HG03565 (cell line): ENCODE measurements around the gene MMP25.

Source experiments
- ATAC-seq: cut with Tn5 transposase; IDR thresholded peaks from one replicate; pipeline ENCODE4 v1.9.1; 2021; ENCODE audit warnings: mild to moderate bottlenecking, moderate library complexity; ENCODE audit not compliant: unreplicated experiment

MMP25 gene, protein sequence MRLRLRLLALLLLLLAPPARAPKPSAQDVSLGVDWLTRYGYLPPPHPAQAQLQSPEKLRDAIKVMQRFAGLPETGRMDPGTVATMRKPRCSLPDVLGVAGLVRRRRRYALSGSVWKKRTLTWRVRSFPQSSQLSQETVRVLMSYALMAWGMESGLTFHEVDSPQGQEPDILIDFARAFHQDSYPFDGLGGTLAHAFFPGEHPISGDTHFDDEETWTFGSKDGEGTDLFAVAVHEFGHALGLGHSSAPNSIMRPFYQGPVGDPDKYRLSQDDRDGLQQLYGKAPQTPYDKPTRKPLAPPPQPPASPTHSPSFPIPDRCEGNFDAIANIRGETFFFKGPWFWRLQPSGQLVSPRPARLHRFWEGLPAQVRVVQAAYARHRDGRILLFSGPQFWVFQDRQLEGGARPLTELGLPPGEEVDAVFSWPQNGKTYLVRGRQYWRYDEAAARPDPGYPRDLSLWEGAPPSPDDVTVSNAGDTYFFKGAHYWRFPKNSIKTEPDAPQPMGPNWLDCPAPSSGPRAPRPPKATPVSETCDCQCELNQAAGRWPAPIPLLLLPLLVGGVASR

DNA sequence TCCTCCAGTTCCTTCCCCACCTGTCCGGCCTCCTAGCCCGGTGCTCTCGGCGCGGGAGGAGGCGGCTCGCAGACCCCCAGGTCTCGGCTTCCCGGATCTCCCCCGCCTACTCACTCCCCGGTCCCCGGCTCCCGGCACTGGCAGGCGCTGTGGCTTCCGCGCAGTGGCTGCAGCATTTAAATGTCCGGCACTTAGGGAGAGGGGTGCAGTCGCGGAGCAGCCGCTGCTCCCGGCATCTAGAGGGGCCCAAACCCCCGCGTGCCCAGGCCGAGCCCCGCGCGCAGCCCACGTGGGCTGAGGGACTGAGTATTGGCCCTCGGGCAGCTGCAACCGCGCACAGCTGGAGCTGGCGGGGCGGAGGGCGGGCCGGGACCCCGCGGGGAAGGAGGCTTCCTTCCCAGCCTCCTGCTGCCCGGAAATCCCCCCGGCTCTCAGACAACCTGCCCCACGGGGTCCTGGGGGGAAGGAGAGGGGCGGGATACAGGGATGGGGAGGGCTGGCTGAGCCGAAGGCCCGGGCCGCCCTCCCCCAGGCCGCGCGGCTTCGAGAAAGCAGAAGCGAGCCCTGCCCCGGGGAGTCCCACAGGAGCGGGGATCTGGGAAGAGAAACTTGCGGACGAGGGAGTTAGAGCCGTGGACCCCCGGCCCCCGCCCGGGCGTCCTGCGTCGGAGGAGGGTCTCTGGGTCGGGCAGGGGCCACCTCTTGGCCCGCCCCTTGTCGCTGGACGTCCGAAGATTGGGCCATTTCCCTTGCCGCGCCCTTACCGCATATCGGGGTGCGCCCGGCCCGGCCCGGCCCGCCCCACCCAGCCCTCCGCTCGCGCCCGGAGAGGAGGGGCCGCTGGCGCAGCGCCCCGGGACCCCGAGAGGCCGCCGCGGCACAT, at the start of gene MMP25:
MMP25 (plus strand) TSS at position 804 of the 883 bp plus-strand sequence. CDS start 357 bp downstream, outside the sequence.
- ATAC-seq = no peak

GRCh38 chr16:2999929-3000328, 46.4 kb upstream of the MMP25 start:
- no peak for ATAC-seq

DNA sequence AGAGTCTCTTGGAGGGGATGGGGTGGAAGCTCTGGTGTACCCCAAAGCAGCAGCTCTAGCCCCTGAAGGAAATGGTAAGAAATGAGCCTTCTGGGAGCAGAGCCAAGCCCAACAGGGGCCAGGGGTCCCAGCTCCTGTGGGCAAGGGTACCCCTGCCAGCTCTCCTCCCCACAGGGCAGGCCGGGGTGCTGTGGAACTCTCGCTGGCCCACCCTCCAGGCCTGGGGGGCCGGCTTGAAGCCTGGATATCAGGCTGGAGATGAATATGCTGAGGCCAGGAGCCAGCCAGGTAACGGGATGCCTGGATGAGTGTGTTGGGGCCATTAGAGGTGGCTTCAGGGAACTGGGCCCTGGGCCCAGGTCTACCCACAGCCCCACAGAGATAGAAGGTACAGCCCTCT, 45.8 kb upstream of the MMP25 start:
- ATAC-seq = no peak

DNA sequence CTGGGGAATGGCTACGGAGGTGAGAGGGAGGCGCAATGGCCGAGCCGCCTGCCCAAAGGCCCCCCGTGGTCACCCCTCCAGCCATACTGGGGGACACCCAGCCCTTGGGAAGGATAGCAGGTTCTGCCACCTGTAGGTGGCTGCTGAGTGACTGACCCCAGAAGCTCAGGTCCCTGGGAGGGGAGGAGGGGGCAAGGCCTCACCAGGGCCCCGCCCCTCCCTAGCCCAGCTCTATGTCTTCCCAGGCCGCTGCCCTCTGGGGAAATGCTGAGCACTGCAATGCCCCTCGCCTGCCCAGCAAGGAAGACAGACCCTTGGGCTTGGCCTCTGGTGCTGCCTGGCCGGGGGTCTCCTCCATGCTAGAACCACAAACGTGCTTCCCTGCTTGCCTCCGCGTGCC, 45.0 kb upstream of the MMP25 start:
- ATAC-seq = no peak

DNA sequence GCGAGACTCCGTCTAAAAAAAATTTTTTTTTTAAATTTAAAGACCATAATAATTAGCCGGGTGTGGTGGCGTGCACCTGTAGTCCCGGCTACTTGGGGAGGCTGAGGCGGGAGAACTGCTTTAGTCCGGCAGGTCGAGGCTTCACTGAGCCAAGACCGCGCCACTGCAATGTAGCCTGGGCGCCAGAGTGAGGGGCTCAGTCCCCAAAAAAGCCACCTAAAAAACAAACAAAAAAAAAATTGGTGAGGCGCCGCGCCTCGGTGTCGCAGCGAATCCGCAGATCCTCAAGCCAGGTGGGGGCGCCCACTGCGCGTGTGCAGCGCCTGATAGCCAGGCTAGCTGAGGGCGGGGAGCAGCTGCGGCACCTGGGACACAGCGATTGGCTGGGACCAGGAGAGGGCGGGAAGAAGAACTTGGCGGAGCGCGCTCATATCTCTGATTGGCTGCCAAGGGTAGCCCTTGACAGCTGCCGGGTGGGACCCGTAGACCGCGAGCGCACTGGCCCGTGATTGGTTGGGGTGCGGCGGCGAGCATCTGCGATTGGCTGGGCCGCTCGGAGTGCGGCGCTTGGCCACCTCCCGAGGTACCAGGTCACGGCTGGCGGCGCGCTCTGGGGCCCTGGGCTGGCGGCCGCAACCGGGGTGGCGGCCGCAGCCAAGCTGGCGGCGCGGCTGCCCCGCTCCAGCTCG, 42.6 kb upstream of the MMP25 start:
- peak; percentile 88 for ATAC-seq

DNA sequence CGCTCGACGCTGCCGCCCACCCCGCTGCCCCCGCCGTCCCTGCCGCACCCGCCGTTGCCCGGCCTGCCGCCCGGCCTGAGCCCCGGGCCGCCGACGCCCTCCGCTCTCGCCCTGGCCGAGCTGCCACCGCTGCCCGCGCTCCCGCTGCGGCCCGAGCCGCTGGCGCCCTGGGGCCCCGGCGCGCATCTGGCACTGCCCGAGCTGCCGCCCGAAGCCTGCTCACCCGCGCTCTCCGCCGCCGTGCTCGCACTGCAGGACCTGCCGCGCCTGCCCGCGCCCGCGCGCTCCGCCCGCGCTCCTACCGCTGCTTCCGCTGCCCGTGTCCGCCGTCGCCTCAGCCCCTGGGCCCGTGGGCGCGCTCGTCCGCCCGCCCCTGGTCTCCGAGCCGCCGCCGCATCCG, 42.0 kb upstream of the MMP25 start:
- no peak for ATAC-seq

GRCh38 chr16:3004781-3005284, 41.5 kb upstream of the MMP25 start:
- no peak for ATAC-seq

DNA sequence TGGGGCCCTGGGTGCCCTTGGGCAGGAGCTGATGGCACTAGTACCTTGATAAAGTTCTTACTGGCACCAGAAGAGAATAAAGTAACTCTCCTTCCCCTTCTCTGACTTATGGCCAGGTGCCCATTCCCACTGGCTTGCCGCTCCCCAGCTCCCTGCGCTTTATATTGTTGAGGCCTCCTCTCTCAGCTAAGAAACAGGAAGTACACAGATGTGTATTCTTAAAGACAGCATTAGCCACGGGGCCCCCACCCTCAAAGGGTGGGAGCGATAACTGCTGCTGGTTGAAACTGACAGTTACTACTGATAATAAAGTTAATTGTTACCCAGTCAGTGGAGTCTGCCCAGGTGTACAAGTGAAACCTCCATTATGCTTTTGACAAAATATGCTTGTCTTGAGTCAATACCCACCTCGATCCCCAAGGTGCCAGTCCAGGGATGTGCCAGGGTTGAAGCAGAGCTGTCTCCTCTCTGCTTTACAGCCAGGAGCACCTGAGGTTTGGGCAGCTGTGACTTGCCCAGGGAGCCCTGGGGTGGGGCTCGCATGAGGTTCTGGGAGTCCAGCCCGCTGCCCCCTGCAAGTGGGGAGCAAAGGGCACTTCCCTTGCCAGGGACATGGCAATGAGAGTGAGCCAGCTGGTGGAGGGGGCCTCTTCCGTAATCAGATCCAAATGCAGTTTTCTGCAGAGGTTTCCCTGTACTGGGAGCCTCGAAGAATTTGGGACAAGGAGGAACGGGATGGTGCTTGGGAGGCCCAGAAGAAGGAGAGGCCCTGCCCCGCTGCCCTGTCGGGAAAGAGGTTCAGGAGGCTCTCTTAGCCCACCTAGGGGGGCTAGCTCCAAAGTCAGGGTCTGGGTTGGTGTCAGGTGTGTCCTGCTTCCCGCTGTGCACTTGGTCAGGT, 39.1 kb upstream of the MMP25 start:
- no peak for ATAC-seq

DNA sequence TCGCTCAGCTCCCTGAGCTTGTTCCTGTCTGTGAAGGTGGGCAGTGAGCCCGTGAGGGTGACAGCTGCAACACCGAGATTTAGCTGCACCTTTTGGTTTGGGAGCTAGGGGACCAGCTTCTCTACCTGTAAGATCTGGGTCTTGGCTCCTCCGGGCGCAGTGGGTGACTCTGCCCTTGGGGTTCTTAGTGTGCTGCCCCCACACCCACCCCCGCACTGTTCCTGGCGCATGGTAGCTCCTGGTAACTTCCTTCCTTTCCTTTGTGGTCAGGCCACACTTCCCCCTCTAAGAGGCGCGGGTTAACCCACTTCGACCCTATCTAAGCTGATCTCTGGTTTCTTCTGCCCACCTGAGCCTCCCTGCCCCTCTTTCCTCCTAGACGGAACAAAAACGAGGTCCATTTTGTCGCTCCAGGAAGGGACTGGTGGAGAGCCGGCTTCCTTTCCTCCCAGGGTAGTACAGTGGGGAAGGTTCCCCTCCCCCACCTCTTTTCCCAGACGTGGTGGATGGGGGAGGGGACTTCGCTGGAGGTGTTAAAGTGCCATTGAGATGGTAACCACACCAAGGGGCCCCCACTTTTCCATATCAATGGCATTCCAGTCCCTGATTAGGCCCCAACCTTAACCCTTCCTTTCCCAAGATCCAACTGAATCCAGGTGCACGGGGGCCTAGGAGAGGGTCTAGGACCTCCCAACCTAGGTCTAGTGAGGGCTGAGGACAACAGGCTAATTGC, 38.2 kb upstream of the MMP25 start:
- ATAC-seq = no peak

- ATAC-seq = no peak
Observed at GRCh38 chr16:3008690-3009037, 37.7 kb upstream of the MMP25 start.

GRCh38 chr16:3009568-3010390, 36.6 kb upstream of the MMP25 start:
- no peak for ATAC-seq

DNA sequence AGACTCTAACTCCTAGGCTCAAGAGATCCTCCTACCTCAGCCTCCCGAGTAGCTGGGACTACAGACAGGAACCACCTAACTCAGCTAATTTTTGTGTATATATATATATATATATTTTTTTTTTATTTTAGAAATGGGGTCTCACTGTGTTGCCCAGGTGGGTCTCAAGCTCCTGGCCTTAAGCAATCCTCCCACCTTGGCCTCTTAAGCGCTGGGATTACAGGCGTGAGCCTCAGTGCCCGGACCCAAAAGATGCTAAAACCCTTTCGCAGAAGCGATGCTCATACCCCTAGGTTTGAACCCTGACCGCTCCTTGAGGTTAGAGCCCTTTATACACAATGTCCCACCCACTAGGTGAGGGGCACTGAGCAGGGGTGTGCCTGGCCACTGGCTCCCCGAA, 35.9 kb upstream of the MMP25 start:
- no peak for ATAC-seq

DNA sequence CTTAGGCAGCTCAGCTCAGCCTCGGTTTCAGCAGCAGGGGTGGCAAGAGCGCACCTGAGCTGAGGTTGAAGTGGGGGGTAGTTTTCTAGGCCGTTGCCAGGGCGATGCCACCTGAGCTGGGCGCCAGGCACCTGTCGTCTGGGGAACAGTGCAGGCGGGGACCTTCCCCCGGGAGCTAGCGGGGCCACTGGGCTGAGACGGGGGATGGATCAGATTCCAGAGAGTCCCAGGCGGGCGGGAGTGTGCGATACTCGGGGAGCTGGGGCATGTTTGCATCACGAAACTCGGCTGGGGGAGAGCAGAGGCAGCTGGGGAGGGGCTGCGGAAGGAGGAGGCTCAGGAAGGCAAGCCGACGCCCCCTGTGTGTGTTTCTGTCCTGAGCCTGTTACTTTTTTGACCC, 34.1 kb upstream of the MMP25 start:
- ATAC-seq = no peak

- no peak for ATAC-seq
Observed at GRCh38 chr16:3012828-3013420, 33.4 kb upstream of the MMP25 start, which contains the start of gene CLDN9. Gene CLDN9 (plus strand): TSS chr16:3012923. CDS start chr16:3013363, 440 bp downstream.

DNA sequence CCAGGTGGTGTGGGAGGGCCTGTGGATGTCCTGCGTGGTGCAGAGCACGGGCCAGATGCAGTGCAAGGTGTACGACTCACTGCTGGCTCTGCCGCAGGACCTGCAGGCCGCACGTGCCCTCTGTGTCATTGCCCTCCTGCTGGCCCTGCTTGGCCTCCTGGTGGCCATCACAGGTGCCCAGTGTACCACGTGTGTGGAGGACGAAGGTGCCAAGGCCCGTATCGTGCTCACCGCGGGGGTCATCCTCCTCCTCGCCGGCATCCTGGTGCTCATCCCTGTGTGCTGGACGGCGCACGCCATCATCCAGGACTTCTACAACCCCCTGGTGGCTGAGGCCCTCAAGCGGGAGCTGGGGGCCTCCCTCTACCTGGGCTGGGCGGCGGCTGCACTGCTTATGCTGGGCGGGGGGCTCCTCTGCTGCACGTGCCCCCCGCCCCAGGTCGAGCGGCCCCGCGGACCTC, 32.8 kb upstream of the MMP25 start:
- no peak for ATAC-seq

- no peak for ATAC-seq
Observed at GRCh38 chr16:3013998-3014690, 32.2 kb upstream of the MMP25 start.

DNA sequence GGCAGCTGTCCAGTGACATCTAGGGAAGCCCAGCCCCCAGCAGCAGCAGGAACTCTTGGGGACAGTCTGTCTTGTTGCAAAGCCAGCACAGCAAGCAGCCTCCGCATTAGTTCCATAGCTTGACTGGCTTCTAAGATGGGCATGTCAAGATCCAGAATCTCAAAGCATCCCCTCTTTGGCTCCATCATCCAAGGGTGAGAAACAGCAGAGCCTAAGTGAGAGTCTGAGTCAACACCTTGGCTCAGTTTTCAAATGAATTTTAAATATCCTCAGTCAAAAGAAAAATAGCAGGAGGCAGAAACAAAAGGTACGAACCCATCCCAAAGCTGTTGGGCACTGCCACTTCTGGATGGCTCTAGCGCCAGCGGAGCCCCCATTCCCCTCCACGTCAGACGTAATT, 31.4 kb upstream of the MMP25 start:
- ATAC-seq = no peak
